CD4-positive, alpha-beta T cell treated with Interleukin-6 at 100 ng/mL for 8 hours (primary cell): ENCODE measurements around the gene GEMIN4.
"Not testable (repeated sequence)": the region's sequence is repeated elsewhere in the genome, so short reads cannot be mapped to it uniquely, and the experiment has no call there.

ENCODE experiments used
- DNase-seq: peaks from one replicate; pipeline ENCODE4 v3.0.0-alpha.2; 2020; ENCODE audit warnings: mixed read lengths, low spot score

GEMIN4 gene

DNA sequence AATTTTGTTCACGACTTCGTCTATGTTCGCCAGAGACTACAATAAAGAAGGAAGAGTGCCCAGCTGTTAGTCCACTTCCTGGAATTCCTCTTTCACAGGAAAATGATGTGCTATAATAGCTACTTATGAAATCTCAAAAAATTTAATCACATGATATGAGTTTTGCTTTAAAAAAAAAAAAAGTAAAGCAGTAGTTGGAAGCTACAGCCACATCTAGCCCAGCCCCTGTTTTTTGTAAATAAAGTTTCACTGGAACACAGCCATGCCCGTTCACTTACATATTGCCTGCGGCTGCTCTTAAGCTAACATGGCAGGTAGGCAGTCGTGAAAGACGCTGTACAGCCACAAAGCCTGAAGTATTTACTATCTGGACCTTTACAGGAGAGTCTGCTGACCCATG, 52.7 kb downstream of the GEMIN4 start:
- no peak for DNase-seq

DNA sequence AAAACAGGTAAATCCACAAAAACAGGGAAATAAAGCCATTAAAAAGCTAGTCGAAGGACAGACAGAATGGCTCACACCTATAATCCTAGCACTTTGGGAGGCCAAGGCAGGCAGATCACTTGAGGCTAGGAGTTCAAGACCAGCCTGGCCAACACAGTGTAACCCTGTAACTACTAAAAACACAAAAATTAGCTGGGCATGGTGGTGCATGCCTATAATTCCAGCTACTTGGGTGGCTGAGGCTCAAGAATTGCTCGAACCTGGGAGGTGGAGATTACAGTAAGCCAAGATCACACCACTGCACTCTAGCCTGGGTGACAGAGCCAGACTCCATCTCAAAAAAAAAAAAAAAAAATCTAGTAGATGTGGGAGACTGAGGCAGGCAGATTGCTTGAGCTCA, 54.0 kb downstream of the GEMIN4 start:
- not testable (repeated sequence) for DNase-seq

DNA sequence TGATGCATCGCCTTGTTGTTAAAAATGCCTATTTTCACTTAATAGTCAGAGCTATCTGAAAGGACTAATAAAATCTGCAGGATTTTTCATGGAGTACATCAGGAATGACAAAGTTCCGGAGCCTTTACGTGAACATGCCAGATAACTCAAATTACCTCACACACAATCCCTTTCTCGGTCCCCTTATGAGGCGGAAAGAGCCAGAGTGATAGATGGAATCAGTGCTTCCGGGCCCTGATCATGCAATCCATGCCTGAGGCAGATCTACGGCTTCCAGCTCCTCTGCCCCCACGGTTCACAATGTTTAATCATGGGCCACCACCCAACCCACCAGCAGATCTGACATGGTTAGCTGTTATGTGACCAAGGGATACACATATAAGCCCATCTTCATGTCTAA, 54.4 kb downstream of the GEMIN4 start:
- no peak for DNase-seq

DNA sequence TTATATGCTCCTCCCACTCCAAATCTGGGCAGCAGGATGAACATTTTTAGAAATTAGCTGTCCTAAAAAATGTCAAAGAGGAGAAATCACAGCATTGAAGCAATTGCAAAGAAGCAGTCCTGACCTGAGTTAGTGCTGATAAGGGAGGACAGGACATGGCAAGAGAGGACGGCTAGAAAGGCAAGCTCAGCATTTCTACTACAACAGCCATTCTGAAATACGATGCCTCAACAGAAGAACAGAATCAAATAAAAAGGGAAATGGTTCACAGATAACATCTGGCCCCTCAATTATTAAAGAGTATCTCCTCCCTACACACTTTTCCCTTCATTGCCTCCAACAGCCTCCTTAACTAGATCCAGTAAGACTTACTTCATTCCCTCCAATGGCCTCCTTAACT, 55.7 kb downstream of the GEMIN4 start:
- DNase-seq = no peak
